Skin of body (tissue), 2 donors: ENCODE measurements around the gene TCP10L. TPM values are rescaled to one million over a fixed set of nuclear protein-coding genes. Genes with fewer than 3 reads are reported as not detected.
"Not testable (repeated sequence)": the region's sequence is repeated elsewhere in the genome, so short reads cannot be mapped to it uniquely, and the experiment has no call there.

Source experiments
- DNase-seq: peaks from one replicate; lab custom pipeline; 2025; lab: John Stamatoyannopoulos, UW
- total RNA-seq: library from RNA; depleted of rRNA; stranded (reverse); fragments of >200 nt; gene quantifications from one replicate; pipeline ENCODE4 v1.2.3, GENCODE V29; 2014

TCP10L gene
- total RNA-seq, 1 donor from 2014 or later: 0.79 TPM

GRCh38 chr21:32587120-32587519 is 1.8 kb upstream of the TCP10L start:
- no peak for DNase-seq

GRCh38 chr21:32585970-32586369 is 647 bp upstream of the TCP10L start:
- DNase-seq: no peak

- DNase-seq: no peak
These were observed 851 bp downstream of the TCP10L start for GRCh38 chr21:32584472-32584871.

GRCh38 chr21:32581732-32582131 is 3.6 kb downstream of the TCP10L start:
- no peak for DNase-seq

GRCh38 chr21:32580949-32581348 is 4.4 kb downstream of the TCP10L start:
- no peak for DNase-seq

GRCh38 chr21:32578107-32578691 is 7.1 kb downstream of the TCP10L start:
- no peak for DNase-seq

GRCh38 chr21:32576011-32576410 is 9.3 kb downstream of the TCP10L start:
- no peak for DNase-seq

- no peak for DNase-seq
These were observed 10.1 kb downstream of the TCP10L start for GRCh38 chr21:32574946-32575925.

- DNase-seq: no peak
These were observed 12.5 kb downstream of the TCP10L start for GRCh38 chr21:32572574-32573420.

GRCh38 chr21:32570456-32570855 is 14.9 kb downstream of the TCP10L start:
- DNase-seq: no peak

- DNase-seq: peak; percentile 54
These were observed 15.8 kb downstream of the TCP10L start for GRCh38 chr21:32569261-32570230.

GRCh38 chr21:32567626-32568025 is 17.7 kb downstream of the TCP10L start:
- DNase-seq: no peak

- no peak for DNase-seq
These were observed 18.5 kb downstream of the TCP10L start for GRCh38 chr21:32566741-32567389.

- no peak for DNase-seq
These were observed 19.4 kb downstream of the TCP10L start for GRCh38 chr21:32565856-32566465.

GRCh38 chr21:32562915-32563314 is 22.4 kb downstream of the TCP10L start:
- no peak for DNase-seq

- DNase-seq: peak; percentile 63
These were observed 22.9 kb downstream of the TCP10L start for GRCh38 chr21:32562426-32562825.

- DNase-seq: not testable (repeated sequence)
These were observed 23.8 kb downstream of the TCP10L start for GRCh38 chr21:32561476-32561875.

GRCh38 chr21:32560896-32561295 is 24.4 kb downstream of the TCP10L start:
- no peak for DNase-seq

GRCh38 chr21:32559006-32559610 is 26.2 kb downstream of the TCP10L start:
- DNase-seq: no peak
